SK-N-SH treated with all-trans-retinoic acid at 6 μM for 48 hours (cell line): ENCODE measurements around the gene ATP5IF1.

Experiments used
- ATAC-seq: fragments of 200-7000 bp; cut with Tn5 transposase; 3 replicates; pipeline ENCODE4 v1.9.1; 2020; ENCODE audit warnings: mild to moderate bottlenecking, moderate library complexity
- ARNTL ChIP-seq: fragments of 450-650 bp; formaldehyde crosslinking; IDR thresholded peaks from 2 replicates; pipeline ENCODE4 v1.5.0; 2020; ENCODE audit warnings: low read depth, mild to moderate bottlenecking, moderate library complexity, borderline replicate concordance
- BACH2 ChIP-seq: fragments of 250-450 bp; sonication (Bioruptor Pico); IDR thresholded peaks from 2 replicates; pipeline ENCODE4 v1.9.0; 2021; ENCODE audit warnings: mild to moderate bottlenecking, borderline replicate concordance
- CREB5 ChIP-seq: fragments of 250-450 bp; sonication (Bioruptor Pico); IDR thresholded peaks from 2 replicates; pipeline ENCODE4 v1.5.1; 2020; ENCODE audit warnings: low read depth, mild to moderate bottlenecking, moderate library complexity
- CSDC2 ChIP-seq: fragments of 250-450 bp; sonication (Bioruptor Pico); IDR thresholded peaks from 2 replicates; pipeline ENCODE4 v1.5.0; 2020; ENCODE audit warnings: mild to moderate bottlenecking, moderate library complexity
- CSRNP3 ChIP-seq: fragments of 250-450 bp; sonication (Bioruptor Pico); IDR thresholded peaks from 2 replicates; pipeline ENCODE4 v1.5.1; 2021; ENCODE audit warnings: mild to moderate bottlenecking, moderate library complexity
- ESRRG ChIP-seq: fragments of 250-450 bp; sonication (Bioruptor Pico); IDR thresholded peaks from 2 replicates; pipeline ENCODE4 v1.6.1; 2021; ENCODE audit warnings: mild to moderate bottlenecking
- GLIS3 ChIP-seq: fragments of 250-450 bp; sonication (Bioruptor Pico); IDR thresholded peaks from 2 replicates; pipeline ENCODE4 v1.5.0; 2020; ENCODE audit warnings: mild to moderate bottlenecking, moderate library complexity
- ISL1 ChIP-seq: fragments of 250-450 bp; sonication (Bioruptor Pico); IDR thresholded peaks from 2 replicates; pipeline ENCODE4 v2.1.2; 2022; ENCODE audit warnings: mild to moderate bottlenecking, moderate library complexity
- OSR1 ChIP-seq: fragments of 250-450 bp; sonication (Bioruptor Pico); IDR thresholded peaks from 2 replicates; pipeline ENCODE4 v1.8.0; 2022; ENCODE audit warnings: moderate library complexity, mild to moderate bottlenecking, inconsistent platforms
- PATZ1 ChIP-seq: fragments of 250-450 bp; sonication (Bioruptor Pico); IDR thresholded peaks from 2 replicates; pipeline ENCODE4 v1.8.0; 2020; ENCODE audit warnings: mild to moderate bottlenecking, moderate library complexity, borderline replicate concordance
- PPARA ChIP-seq: fragments of 250-450 bp; sonication (Bioruptor Pico); IDR thresholded peaks from 2 replicates; pipeline ENCODE4 v1.5.0; 2020; ENCODE audit warnings: mild to moderate bottlenecking, borderline replicate concordance
- RARB ChIP-seq: fragments of 250-450 bp; sonication (Bioruptor Pico); IDR thresholded peaks from 2 replicates; pipeline ENCODE4 v1.8.0; 2021; ENCODE audit warnings: mild to moderate bottlenecking, moderate library complexity
- SNAI2 ChIP-seq: fragments of 250-450 bp; sonication (Bioruptor Pico); IDR thresholded peaks from 2 replicates; pipeline ENCODE4 v1.5.0; 2020; ENCODE audit warnings: mild to moderate bottlenecking, moderate library complexity
- TCF4 ChIP-seq: fragments of 250-450 bp; sonication (Bioruptor Pico); IDR thresholded peaks from 2 replicates; pipeline ENCODE4 v1.8.0; 2021; ENCODE audit warnings: mild to moderate bottlenecking, moderate library complexity, borderline replicate concordance
- TOX ChIP-seq: fragments of 250-450 bp; sonication (Bioruptor Pico); IDR thresholded peaks from 2 replicates; pipeline ENCODE4 v1.8.0; 2021; ENCODE audit warnings: mild to moderate bottlenecking, moderate library complexity, borderline replicate concordance
- TSHZ2 ChIP-seq: fragments of 250-450 bp; sonication (Bioruptor Pico); IDR thresholded peaks from 2 replicates; pipeline ENCODE4 v1.5.0; 2020; ENCODE audit warnings: mild to moderate bottlenecking, moderate library complexity
- ZC3H10 ChIP-seq: fragments of 250-450 bp; sonication (Bioruptor Pico); IDR thresholded peaks from 2 replicates; pipeline ENCODE4 v1.5.1; 2021; ENCODE audit warnings: mild to moderate bottlenecking, moderate library complexity
- ZFP3 ChIP-seq: fragments of 250-450 bp; sonication (Bioruptor Pico); IDR thresholded peaks from 2 replicates; pipeline ENCODE4 v1.5.0; 2020; ENCODE audit warnings: mild to moderate bottlenecking, moderate library complexity
- ZFP30 ChIP-seq: fragments of 450-650 bp; formaldehyde crosslinking; IDR thresholded peaks from 2 replicates; pipeline ENCODE4 v1.5.0; 2022; ENCODE audit warnings: mild to moderate bottlenecking, moderate library complexity
- ZNF565 ChIP-seq: fragments of 450-650 bp; formaldehyde crosslinking; conservative IDR thresholded peaks from 2 replicates; pipeline ENCODE4 v1.5.0; 2020; ENCODE audit warnings: low read depth, mild to moderate bottlenecking, moderate library complexity
- ZNF70 ChIP-seq: fragments of 450-650 bp; formaldehyde crosslinking; IDR thresholded peaks from 2 replicates; pipeline ENCODE4 v1.5.0; 2020; ENCODE audit warnings: mild to moderate bottlenecking, moderate library complexity
- ZNF8 ChIP-seq: fragments of 450-650 bp; formaldehyde crosslinking; IDR thresholded peaks from 2 replicates; pipeline ENCODE4 v1.5.0; 2020; ENCODE audit warnings: mild to moderate bottlenecking, moderate library complexity
- TF ChIP-seq, protein P1 (sequence below): fragments of 250-450 bp; sonication (Bioruptor Pico); IDR thresholded peaks from 2 replicates; pipeline ENCODE4 v1.8.0; 2021; ENCODE audit warnings: low read depth, mild to moderate bottlenecking, moderate library complexity, borderline replicate concordance

The ATP5IF1 gene

GRCh38 chr1:28272215-28272852 lies 36.4 kb downstream of the ATP5IF1 start (continued):
- TF ChIP-seq CSRNP3 (CRISPR knock-in tag) (no peak), PATZ1 (no peak), CSDC2 (CRISPR knock-in tag) (no peak)

DNA sequence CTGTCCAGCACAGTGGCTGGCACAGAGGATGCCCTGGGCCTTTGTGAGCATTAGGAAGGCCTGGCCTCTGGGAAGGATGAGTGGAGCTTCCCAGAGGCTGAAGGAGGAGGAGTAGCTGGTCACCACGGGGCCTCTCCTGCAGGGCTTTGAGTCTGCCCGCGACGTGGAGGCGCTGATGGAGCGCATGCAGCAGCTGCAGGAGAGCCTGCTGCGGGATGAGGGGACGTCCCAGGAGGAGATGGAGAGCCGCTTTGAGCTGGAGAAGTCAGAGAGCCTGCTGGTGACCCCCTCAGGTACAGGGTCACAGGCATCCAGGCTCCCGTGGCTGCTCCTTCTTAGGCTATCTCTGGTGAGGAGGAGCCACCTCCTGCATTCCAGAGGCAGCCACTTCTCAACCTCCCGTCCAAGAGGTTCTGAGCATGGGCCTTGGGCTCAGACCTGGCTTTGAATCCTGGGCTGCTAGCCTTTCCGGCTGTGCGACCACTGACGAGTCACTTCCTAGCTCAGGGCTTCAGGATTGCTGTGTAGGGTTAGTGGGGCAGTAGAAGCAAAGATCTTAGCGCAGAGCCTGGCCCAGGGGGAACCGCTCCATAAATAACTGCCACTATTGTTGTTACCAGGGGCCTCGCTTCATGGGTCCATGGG lies 37.4 kb downstream of the ATP5IF1 start:
- ATAC-seq: no peak; the same call in 2 of the 3 replicates
- TF ChIP-seq PPARA (CRISPR knock-in tag) (no peak), BACH2 (CRISPR knock-in tag) (no peak), ZC3H10 (CRISPR knock-in tag) (no peak), ZFP3 (CRISPR knock-in tag) (no peak), TCF4 (CRISPR knock-in tag) (no peak), CSRNP3 (CRISPR knock-in tag) (no peak), ESRRG (CRISPR knock-in tag) (no peak), ZNF8 (CRISPR knock-in tag) (no peak), ARNTL (CRISPR knock-in tag) (no peak), SNAI2 (CRISPR knock-in tag) (no peak), TOX (CRISPR knock-in tag) (no peak), ZNF70 (CRISPR knock-in tag) (no peak), CSDC2 (CRISPR knock-in tag) (no peak), TSHZ2 (CRISPR knock-in tag) (no peak), OSR1 (CRISPR knock-in tag) (no peak), ZNF565 (CRISPR knock-in tag) (no peak), ISL1 (CRISPR knock-in tag) (no peak), GLIS3 (no peak), RARB (no peak)
- TF ChIP-seq, protein P1, sequence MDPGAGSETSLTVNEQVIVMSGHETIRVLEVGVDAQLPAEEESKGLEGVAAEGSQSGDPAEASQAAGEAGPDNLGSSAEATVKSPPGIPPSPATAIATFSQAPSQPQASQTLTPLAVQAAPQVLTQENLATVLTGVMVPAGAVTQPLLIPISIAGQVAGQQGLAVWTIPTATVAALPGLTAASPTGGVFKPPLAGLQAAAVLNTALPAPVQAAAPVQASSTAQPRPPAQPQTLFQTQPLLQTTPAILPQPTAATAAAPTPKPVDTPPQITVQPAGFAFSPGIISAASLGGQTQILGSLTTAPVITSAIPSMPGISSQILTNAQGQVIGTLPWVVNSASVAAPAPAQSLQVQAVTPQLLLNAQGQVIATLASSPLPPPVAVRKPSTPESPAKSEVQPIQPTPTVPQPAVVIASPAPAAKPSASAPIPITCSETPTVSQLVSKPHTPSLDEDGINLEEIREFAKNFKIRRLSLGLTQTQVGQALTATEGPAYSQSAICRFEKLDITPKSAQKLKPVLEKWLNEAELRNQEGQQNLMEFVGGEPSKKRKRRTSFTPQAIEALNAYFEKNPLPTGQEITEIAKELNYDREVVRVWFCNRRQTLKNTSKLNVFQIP (CRISPR knock-in tag): no peak

- TF ChIP-seq BACH2 (CRISPR knock-in tag) (no peak), OSR1 (CRISPR knock-in tag) (no peak), CSRNP3 (CRISPR knock-in tag) (no peak), CSDC2 (CRISPR knock-in tag) (no peak), CREB5 (CRISPR knock-in tag) (no peak), GLIS3 (no peak), ARNTL (CRISPR knock-in tag) (no peak), ZFP30 (CRISPR knock-in tag) (no peak), RARB (no peak), ISL1 (CRISPR knock-in tag) (no peak), ZC3H10 (CRISPR knock-in tag) (no peak)
- ATAC-seq: no peak
These were observed 42.8 kb downstream of the ATP5IF1 start for GRCh38 chr1:28278763-28279162.
